ENCODE data around the gene PRIMA1.

GRCh38 chr14:93719256-93719655, 69.0 kb downstream of the PRIMA1 start:
- no peak for TF ChIP-seq CTCF (IDR thresholded peaks at IDR 0.05)
- TF ChIP-seq POLR2A (IDR thresholded peaks at IDR 0.05) = no peak

Data from esophagus squamous epithelium (tissue), 4 donors.